Stimulated activated CD4-positive, alpha-beta T cell treated with anti-CD3 and anti-CD28 coated beads, Interleukin-2, amount 100 ng/mL, for 24 hours (primary cell): Measurements from ENCODE around the gene BCHE.

Experiments
- DNase-seq, 2 donors: peaks; one replicate each; pipeline ENCODE4 v3.0.0-alpha.2; 2020

Gene BCHE

DNA sequence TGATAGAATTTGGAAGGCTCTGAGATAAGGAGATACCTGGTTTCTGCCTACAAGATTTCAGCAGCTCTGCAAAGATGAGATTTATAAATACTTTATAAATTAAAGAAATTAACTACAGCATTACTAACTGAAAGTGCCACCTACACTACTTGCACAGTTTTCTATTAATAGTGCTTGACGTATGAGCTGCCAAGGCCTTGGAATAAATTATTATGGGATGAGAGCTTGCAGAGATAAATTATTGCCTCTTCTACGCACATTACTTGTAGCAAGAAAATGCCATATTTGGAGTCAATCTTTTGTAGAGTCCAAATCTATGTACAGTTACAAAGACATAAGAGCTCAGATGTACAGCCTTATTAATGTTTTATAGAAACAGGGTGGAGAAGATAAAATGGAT lies 89.1 kb downstream of the BCHE start:
- DNase-seq = no peak

DNA sequence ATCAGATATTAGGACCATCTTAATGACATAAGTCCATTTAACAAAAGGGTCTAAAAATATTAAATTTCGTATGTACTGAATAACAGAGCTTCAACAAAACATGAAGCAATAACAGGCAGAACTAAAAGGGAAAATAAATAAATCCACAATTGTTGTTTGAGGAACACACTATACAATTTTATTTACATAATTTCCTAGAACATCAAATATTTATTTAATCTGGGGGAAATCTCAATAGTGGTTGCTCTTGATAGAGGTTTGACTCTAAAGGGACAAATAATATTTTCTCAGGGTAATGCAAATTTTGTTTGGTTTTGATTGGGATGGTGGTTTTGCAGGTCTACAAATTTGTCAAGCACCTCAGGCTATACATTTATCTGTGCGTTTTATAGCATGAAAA lies 90.3 kb downstream of the BCHE start:
- DNase-seq = no peak

DNA sequence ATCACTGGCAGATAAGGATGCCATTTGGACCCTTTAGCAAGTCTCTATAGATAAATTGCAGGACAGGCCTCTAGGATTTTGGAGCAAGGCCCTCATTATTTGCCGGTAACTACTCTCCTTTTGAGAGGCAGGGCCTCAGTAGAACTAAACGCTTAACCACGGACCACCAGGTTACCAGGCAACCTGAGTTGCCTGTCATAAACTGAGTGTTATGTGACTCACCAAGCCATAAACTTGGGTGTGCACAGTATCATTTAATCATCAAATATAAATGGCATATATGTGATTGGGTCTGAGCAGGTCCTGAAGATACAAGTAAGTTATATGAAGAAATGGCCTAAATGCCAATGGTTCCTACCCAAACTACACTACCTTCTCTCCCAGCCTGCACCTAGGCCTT lies 93.2 kb downstream of the BCHE start:
- no peak for DNase-seq

GRCh38 chr3:165742351-165742750 lies 94.9 kb downstream of the BCHE start:
- no peak for DNase-seq

DNA sequence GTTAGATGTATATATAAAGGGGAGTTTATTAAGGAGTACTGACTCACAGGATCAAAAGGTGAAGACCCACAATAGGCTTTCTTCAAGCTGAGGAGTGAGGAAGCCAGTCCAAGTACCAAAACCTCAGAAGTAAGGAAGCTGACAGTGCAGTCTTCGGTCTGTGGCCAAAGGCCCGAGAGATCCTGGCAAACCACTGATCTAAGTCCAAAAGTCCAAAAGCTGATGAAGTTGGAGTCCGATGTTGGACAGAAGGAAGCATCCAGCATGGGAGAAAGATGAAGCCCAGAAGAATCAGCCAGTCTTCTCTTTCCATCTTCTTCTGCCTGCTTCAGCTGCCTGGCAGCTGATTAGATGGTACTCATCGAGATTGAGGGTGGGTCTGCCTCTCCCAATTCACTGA lies 107.5 kb downstream of the BCHE start:
- DNase-seq = no peak

DNA sequence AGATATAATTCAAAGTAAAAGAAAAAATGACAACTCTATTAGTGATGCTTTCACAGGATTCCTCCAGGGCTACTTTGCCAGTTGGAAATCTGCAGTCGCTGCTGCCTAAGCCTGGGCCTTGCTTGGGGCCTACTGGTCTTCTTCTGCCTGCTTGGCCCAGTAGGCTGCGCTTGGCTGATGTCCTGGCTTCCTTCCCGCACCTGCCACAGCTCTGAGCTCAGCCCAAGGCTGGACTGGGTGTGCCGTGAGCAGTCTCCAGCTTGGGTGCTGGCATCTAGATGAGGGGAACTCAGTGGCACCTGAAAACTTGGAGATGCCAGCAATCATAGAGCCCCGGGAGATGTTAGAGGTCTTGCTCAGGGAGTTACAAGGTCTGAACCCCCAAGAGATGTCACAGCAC lies 108.3 kb downstream of the BCHE start:
- DNase-seq = no peak

- DNase-seq = no peak
Observed at GRCh38 chr3:165725296-165725695, 111.9 kb downstream of the BCHE start.
